Lower leg skin (tissue), 3 donors: ENCODE results near the gene DYNLT1.

Experiments
- POLR2A ChIP-seq, 2 donors: fragments of 450-650 bp; IDR thresholded peaks; one replicate each; pipeline ENCODE4 v1.6.1; 2016 to 2017; ENCODE audit warnings: antibody characterized with exemption in 2 of 2, mild to moderate bottlenecking in 1 of 2, moderate library complexity in 1 of 2
- TF ChIP-seq, protein P1 (sequence below), 3 donors: fragments of 450-650 bp; IDR thresholded peaks; one replicate each; pipeline ENCODE4 v1.5.1; 2016; ENCODE audit warnings: antibody characterized with exemption in 3 of 3, mild to moderate bottlenecking in 3 of 3, moderate library complexity in 2 of 3

DNA sequence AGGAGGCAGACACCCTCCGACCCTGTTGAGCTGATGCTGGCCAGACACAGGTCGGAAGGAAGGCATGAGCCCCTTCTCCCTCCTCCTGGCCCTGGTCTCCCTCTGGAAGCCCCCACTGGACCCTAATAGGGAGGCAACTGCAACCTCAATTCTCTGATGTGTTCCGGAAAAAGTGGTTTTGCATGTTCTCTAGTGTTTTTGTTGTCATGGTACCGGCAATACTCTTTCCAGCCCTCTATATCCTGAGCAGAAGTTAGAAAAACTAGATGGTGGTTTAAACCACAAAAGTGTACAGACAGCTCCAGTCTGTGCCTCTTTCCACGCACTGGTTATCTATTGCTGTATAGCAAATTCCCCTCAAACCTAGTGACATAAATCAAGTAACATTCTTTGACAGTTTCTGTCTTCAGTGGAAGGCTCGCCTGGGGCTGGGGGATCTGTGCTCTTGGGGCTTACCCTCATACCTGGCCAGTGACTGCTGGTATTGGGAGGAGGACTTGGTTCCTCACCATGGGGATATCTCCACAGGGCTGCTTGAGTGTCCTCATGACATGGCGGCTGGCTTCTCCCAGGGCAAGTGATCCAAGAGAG is 42.3 kb upstream of the DYNLT1 start:
- TF ChIP-seq, protein P1, sequence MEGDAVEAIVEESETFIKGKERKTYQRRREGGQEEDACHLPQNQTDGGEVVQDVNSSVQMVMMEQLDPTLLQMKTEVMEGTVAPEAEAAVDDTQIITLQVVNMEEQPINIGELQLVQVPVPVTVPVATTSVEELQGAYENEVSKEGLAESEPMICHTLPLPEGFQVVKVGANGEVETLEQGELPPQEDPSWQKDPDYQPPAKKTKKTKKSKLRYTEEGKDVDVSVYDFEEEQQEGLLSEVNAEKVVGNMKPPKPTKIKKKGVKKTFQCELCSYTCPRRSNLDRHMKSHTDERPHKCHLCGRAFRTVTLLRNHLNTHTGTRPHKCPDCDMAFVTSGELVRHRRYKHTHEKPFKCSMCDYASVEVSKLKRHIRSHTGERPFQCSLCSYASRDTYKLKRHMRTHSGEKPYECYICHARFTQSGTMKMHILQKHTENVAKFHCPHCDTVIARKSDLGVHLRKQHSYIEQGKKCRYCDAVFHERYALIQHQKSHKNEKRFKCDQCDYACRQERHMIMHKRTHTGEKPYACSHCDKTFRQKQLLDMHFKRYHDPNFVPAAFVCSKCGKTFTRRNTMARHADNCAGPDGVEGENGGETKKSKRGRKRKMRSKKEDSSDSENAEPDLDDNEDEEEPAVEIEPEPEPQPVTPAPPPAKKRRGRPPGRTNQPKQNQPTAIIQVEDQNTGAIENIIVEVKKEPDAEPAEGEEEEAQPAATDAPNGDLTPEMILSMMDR (IDR thresholded peaks at IDR 0.05) = no peak
- TF ChIP-seq POLR2A (IDR thresholded peaks at IDR 0.05) = no peak
